Renal cortical epithelial cell (primary cell): ENCODE results near the gene DNAJC4. TPM values are rescaled to one million over a fixed set of nuclear protein-coding genes. Genes with fewer than 3 reads are reported as not detected.

Experiments used
- DNase-seq: peaks from one replicate; pipeline ENCODE4 v3.0.0-alpha.2; 2011; ENCODE audit warnings: low read depth
- total RNA-seq: library from RNA; depleted of rRNA; stranded (reverse); fragments of >200 nt; gene quantifications from 2 replicates; pipeline ENCODE4 v1.2.3, GENCODE V29; 2014

Gene DNAJC4
- total RNA-seq, 1 donor from 2014 or later = 9.2 TPM

- DNase-seq = no peak
These were observed 21.4 kb upstream of the DNAJC4 start for GRCh38 chr11:64208796-64209562.

GRCh38 chr11:64209563-64209843 is 20.8 kb upstream of the DNAJC4 start:
- no peak for DNase-seq

- no peak for DNase-seq
These were observed 19.9 kb upstream of the DNAJC4 start for GRCh38 chr11:64210301-64211020.

- no peak for DNase-seq
These were observed 19.0 kb upstream of the DNAJC4 start for GRCh38 chr11:64211181-64211872.

- no peak for DNase-seq
These were observed 13.5 kb upstream of the DNAJC4 start for GRCh38 chr11:64216879-64217278.

GRCh38 chr11:64218628-64219353 is 11.6 kb upstream of the DNAJC4 start:
- no peak for DNase-seq

GRCh38 chr11:64219354-64219684 is 11.0 kb upstream of the DNAJC4 start:
- DNase-seq = no peak

GRCh38 chr11:64219755-64220154 is 10.6 kb upstream of the DNAJC4 start:
- no peak for DNase-seq

- DNase-seq = no peak
These were observed 10.1 kb upstream of the DNAJC4 start for GRCh38 chr11:64220271-64220670.

GRCh38 chr11:64220798-64221197 is 9.6 kb upstream of the DNAJC4 start:
- DNase-seq = no peak

- no peak for DNase-seq
These were observed 7.7 kb upstream of the DNAJC4 start for GRCh38 chr11:64222651-64223000.

- no peak for DNase-seq
These were observed 7.2 kb upstream of the DNAJC4 start for GRCh38 chr11:64223001-64223651.

GRCh38 chr11:64224151-64224890 is 6.0 kb upstream of the DNAJC4 start:
- no peak for DNase-seq

GRCh38 chr11:64224891-64225607 is 5.3 kb upstream of the DNAJC4 start:
- DNase-seq = no peak

- peak; percentile 37 for DNase-seq
These were observed 4.5 kb upstream of the DNAJC4 start, which contains the start of the genes NUDT22 and TRPT1 for GRCh38 chr11:64225608-64226506. TSS of gene NUDT22 (plus strand) at chr11:64226274. CDS start at chr11:64226653, 379 bp downstream. TSS of gene TRPT1 (minus strand) at chr11:64226186. CDS start at chr11:64225860, 326 bp downstream.

GRCh38 chr11:64226507-64227051 is 3.8 kb upstream of the DNAJC4 start:
- DNase-seq = no peak

GRCh38 chr11:64227405-64227956 is 2.9 kb upstream of the DNAJC4 start:
- DNase-seq = no peak

- no peak for DNase-seq
These were observed 1.1 kb upstream of the DNAJC4 start for GRCh38 chr11:64229090-64229743.
